Measurements from ENCODE around the gene WDR70. TPM values are rescaled to one million over a fixed set of nuclear protein-coding genes. Genes with fewer than 3 reads are reported as not detected.
"Not testable (repeated sequence)": the region's sequence is repeated elsewhere in the genome, so short reads cannot be mapped to it uniquely, and the experiment has no call there.

The WDR70 gene
- total RNA-seq, 2 experiments from 2014 or later, result 24.5 to 34.6 TPM

GRCh38 chr5:37471666-37472197 lies 92.6 kb downstream of the WDR70 start:
- Histone ChIP-seq H3K4me1 (ENCODE audit: insufficient read depth, low read length) (no peaks in the 10 kb centered on the region), H3K9me3 (ENCODE audit: control insufficient read depth in 1 of 2, insufficient read depth in 1 of 2, low read length in 2 of 2) (peaks cover 5 to 16% of the 10 kb centered on the region in 2 experiments), H3K27ac (ENCODE audit: low read depth in 1 of 2, low read length in 2 of 2) (no peak overlapping the region), H3K36me3 (ENCODE audit: insufficient read depth, low read length) (no peaks in the 10 kb centered on the region), H3K4me3 (ENCODE audit: low read length) (no peak overlapping the region), H3K27me3 (ENCODE audit: control insufficient read depth in 1 of 2, insufficient read depth in 2 of 2, low read length in 2 of 2) (no peaks in the 10 kb centered on the region)
- Mint-ChIP-seq H3K27me3 (no peaks in the 10 kb centered on the region), H3K36me3 (ENCODE audit: low read depth) (peaks cover 49% of the 10 kb centered on the region), H3K9me3 (no peaks in the 10 kb centered on the region), H3K27ac (no peak overlapping the region), H3K4me3 (no peak overlapping the region), H3K4me1 (ENCODE audit: low read depth) (no peaks in the 10 kb centered on the region)
- intact Hi-C loops (cut with DNase I, micrococcal nuclease), result no loop called here
- CTCF ChIA-PET, result no interaction called here
- no peak for ATAC-seq (ENCODE audit: poor library complexity)
- no peak for DNase-seq
- POLR2A ChIA-PET, result no interaction called here
- no peak for TF ChIP-seq CTCF (IDR thresholded peaks at IDR 0.05)

GRCh38 chr5:37477426-37477825 lies 98.3 kb downstream of the WDR70 start:
- ChIA-PET POLR2A (no interaction called here), CTCF (no interaction called here)
- Mint-ChIP-seq H3K9me3 (peaks cover 15% of the 10 kb centered on the region), H3K36me3 (ENCODE audit: low read depth) (peaks cover 80% of the 10 kb centered on the region), H3K27me3 (no peaks in the 10 kb centered on the region), H3K4me1 (ENCODE audit: low read depth) (no peaks in the 10 kb centered on the region), H3K4me3 (no peak overlapping the region), H3K27ac (no peak overlapping the region)
- no peak overlapping the region for H3K4me3 ChIP-seq (ENCODE audit: low read length)
- peaks cover 0 to 5% of the 10 kb centered on the region in 2 experiments for H3K9me3 ChIP-seq (ENCODE audit: control insufficient read depth in 1 of 2, insufficient read depth in 1 of 2, low read length in 2 of 2)
- H3K4me1 ChIP-seq (ENCODE audit: insufficient read depth, low read length), result no peaks in the 10 kb centered on the region
- peaks cover 28% of the 10 kb centered on the region for H3K36me3 ChIP-seq (ENCODE audit: insufficient read depth, low read length)
- TF ChIP-seq CTCF (IDR thresholded peaks at IDR 0.05), result no peak
- H3K27ac ChIP-seq (ENCODE audit: low read depth in 1 of 2, low read length in 2 of 2), result no peak overlapping the region
- ATAC-seq (ENCODE audit: poor library complexity), result no peak
- no peak for DNase-seq
- no peaks in the 10 kb centered on the region for H3K27me3 ChIP-seq (ENCODE audit: control insufficient read depth in 1 of 2, insufficient read depth in 2 of 2, low read length in 2 of 2)
- intact Hi-C loops (cut with DNase I, micrococcal nuclease), result no loop called here

- H3K36me3 ChIP-seq (ENCODE audit: insufficient read depth, low read length), result peaks cover 30% of the 10 kb centered on the region
- no peaks in the 10 kb centered on the region for H3K27me3 Mint-ChIP-seq
- no peak for DNase-seq
- peaks cover 0 to 5% of the 10 kb centered on the region in 2 experiments for H3K9me3 ChIP-seq (ENCODE audit: control insufficient read depth in 1 of 2, insufficient read depth in 1 of 2, low read length in 2 of 2)
- no peaks in the 10 kb centered on the region for H3K4me1 Mint-ChIP-seq (ENCODE audit: low read depth)
- no peaks in the 10 kb centered on the region for H3K27me3 ChIP-seq (ENCODE audit: control insufficient read depth in 1 of 2, insufficient read depth in 2 of 2, low read length in 2 of 2)
- peaks cover 15% of the 10 kb centered on the region for H3K9me3 Mint-ChIP-seq
- POLR2A ChIA-PET, result no interaction called here
- no peak overlapping the region for H3K4me3 ChIP-seq (ENCODE audit: low read length)
- ATAC-seq (ENCODE audit: poor library complexity), result no peak
- intact Hi-C loops (cut with DNase I, micrococcal nuclease), result no loop called here
- CTCF ChIA-PET, result no interaction called here
- no peak overlapping the region for H3K27ac Mint-ChIP-seq
- no peak overlapping the region for H3K4me3 Mint-ChIP-seq
- TF ChIP-seq CTCF (IDR thresholded peaks at IDR 0.05), result no peak
- H3K27ac ChIP-seq (ENCODE audit: low read depth in 1 of 2, low read length in 2 of 2), result no peak overlapping the region
- H3K36me3 Mint-ChIP-seq (ENCODE audit: low read depth), result peaks cover 87% of the 10 kb centered on the region
- no peaks in the 10 kb centered on the region for H3K4me1 ChIP-seq (ENCODE audit: insufficient read depth, low read length)
Observed at GRCh38 chr5:37478121-37478894, 99.2 kb downstream of the WDR70 start.

GRCh38 chr5:37481395-37481794 lies 102.3 kb downstream of the WDR70 start:
- H3K27me3 Mint-ChIP-seq; POLR2A ChIA-PET; CTCF ChIA-PET; H3K27me3 ChIP-seq (ENCODE audit: control insufficient read depth in 1 of 2, insufficient read depth in 2 of 2, low read length in 2 of 2); H3K27ac ChIP-seq (ENCODE audit: low read depth in 1 of 2, low read length in 2 of 2); H3K4me3 Mint-ChIP-seq; H3K4me1 Mint-ChIP-seq (ENCODE audit: low read depth); DNase-seq; H3K4me3 ChIP-seq (ENCODE audit: low read length); H3K27ac Mint-ChIP-seq; intact Hi-C loops (cut with DNase I, micrococcal nuclease); H3K4me1 ChIP-seq (ENCODE audit: insufficient read depth, low read length); ATAC-seq (ENCODE audit: poor library complexity): not testable (repeated sequence)
- peaks cover 90% of the 10 kb centered on the region for H3K36me3 Mint-ChIP-seq (ENCODE audit: low read depth)
- peaks cover 30% of the 10 kb centered on the region for H3K36me3 ChIP-seq (ENCODE audit: insufficient read depth, low read length)
- H3K9me3 ChIP-seq (ENCODE audit: control insufficient read depth in 1 of 2, insufficient read depth in 1 of 2, low read length in 2 of 2), result peaks cover 0 to 14% of the 10 kb centered on the region in 2 experiments
- peaks cover 15% of the 10 kb centered on the region for H3K9me3 Mint-ChIP-seq
